Measurements from ENCODE around the gene GFRA1. TPM values are rescaled to one million over a fixed set of nuclear protein-coding genes. Genes with fewer than 3 reads are reported as not detected.
"Not testable (repeated sequence)": the region's sequence is repeated elsewhere in the genome, so short reads cannot be mapped to it uniquely, and the experiment has no call there.

Gene GFRA1
- total and polyA plus RNA-seq, 2 donors (not counting 1 experiment from before 2014, with no cell fraction given), result 6.3 to 29.6 TPM

GRCh38 chr10:116053910-116054309, 219.1 kb downstream of the GFRA1 start:
- Histone ChIP-seq H3K36me3 (ENCODE audit: control insufficient read depth, insufficient read depth, low read length) (no peaks in the 10 kb centered on the region), H3K27ac (ENCODE audit: insufficient read depth, low read length) (no peak overlapping the region), H3K9me3 (ENCODE audit: control insufficient read depth, insufficient read depth, low read depth, low read length) (no peaks in the 10 kb centered on the region), H3K4me1 (ENCODE audit: control insufficient read depth, extremely low read depth, insufficient read depth, low read length) (no peaks in the 10 kb centered on the region), H3K9ac (ENCODE audit: insufficient read depth, low read length) (no peak overlapping the region), H3K27me3 (ENCODE audit: control insufficient read depth, insufficient read depth, low read length) (no peaks in the 10 kb centered on the region), H3K79me2 (ENCODE audit: control insufficient read depth, insufficient read depth, low read length) (no peaks in the 10 kb centered on the region), H4K20me1 (ENCODE audit: control insufficient read depth, extremely low read depth, insufficient read depth, low read length) (no peaks in the 10 kb centered on the region), H3K4me2 (ENCODE audit: extremely low read depth, insufficient read depth, low read length) (no peak overlapping the region), H2AFZ (ENCODE audit: low read length) (no peak overlapping the region), H3K4me3 (replicated peaks in 1 of 4; ENCODE audit: control extremely low read depth in 1 of 4, insufficient read depth in 1 of 4, low read depth in 3 of 4, low read length in 4 of 4) (no peak overlapping the region)
- TF ChIP-seq EZH2 (IDR thresholded peaks at IDR 0.05; ENCODE audit: low read length, missing control alignments) (no peak), CTCF (conservative IDR thresholded peaks at IDR 0.05 in 1 of 2, IDR thresholded peaks at IDR 0.05 in 1 of 2; ENCODE audit: low read depth in 1 of 2, low read length in 2 of 2) (no peak)
- DNase-seq (ENCODE audit: low read depth in 2 of 2), result no peak

- not testable (repeated sequence) for H3K36me3 ChIP-seq (ENCODE audit: control insufficient read depth, insufficient read depth, low read length); H3K9ac ChIP-seq (ENCODE audit: insufficient read depth, low read length); H4K20me1 ChIP-seq (ENCODE audit: control insufficient read depth, extremely low read depth, insufficient read depth, low read length); H3K4me2 ChIP-seq (ENCODE audit: extremely low read depth, insufficient read depth, low read length); H3K27ac ChIP-seq (ENCODE audit: insufficient read depth, low read length); DNase-seq (ENCODE audit: low read depth in 2 of 2); H3K4me1 ChIP-seq (ENCODE audit: control insufficient read depth, extremely low read depth, insufficient read depth, low read length); H2AFZ ChIP-seq (ENCODE audit: low read length); H3K27me3 ChIP-seq (ENCODE audit: control insufficient read depth, insufficient read depth, low read length); H3K79me2 ChIP-seq (ENCODE audit: control insufficient read depth, insufficient read depth, low read length); H3K4me3 ChIP-seq (replicated peaks in 1 of 4; ENCODE audit: control extremely low read depth in 1 of 4, insufficient read depth in 1 of 4, low read depth in 3 of 4, low read length in 4 of 4); H3K9me3 ChIP-seq (ENCODE audit: control insufficient read depth, insufficient read depth, low read depth, low read length)
These were observed 219.8 kb downstream of the GFRA1 start for GRCh38 chr10:116053009-116053730.

GRCh38 chr10:116052522-116052921, 220.5 kb downstream of the GFRA1 start:
- not testable (repeated sequence) for H3K27me3 ChIP-seq (ENCODE audit: control insufficient read depth, insufficient read depth, low read length); H3K79me2 ChIP-seq (ENCODE audit: control insufficient read depth, insufficient read depth, low read length); H3K36me3 ChIP-seq (ENCODE audit: control insufficient read depth, insufficient read depth, low read length); H3K9ac ChIP-seq (ENCODE audit: insufficient read depth, low read length); H3K4me3 ChIP-seq (replicated peaks in 1 of 4; ENCODE audit: control extremely low read depth in 1 of 4, insufficient read depth in 1 of 4, low read depth in 3 of 4, low read length in 4 of 4); H3K9me3 ChIP-seq (ENCODE audit: control insufficient read depth, insufficient read depth, low read depth, low read length); DNase-seq (ENCODE audit: low read depth in 2 of 2); H3K4me1 ChIP-seq (ENCODE audit: control insufficient read depth, extremely low read depth, insufficient read depth, low read length); H3K27ac ChIP-seq (ENCODE audit: insufficient read depth, low read length); H2AFZ ChIP-seq (ENCODE audit: low read length); H4K20me1 ChIP-seq (ENCODE audit: control insufficient read depth, extremely low read depth, insufficient read depth, low read length); H3K4me2 ChIP-seq (ENCODE audit: extremely low read depth, insufficient read depth, low read length)

- no peak overlapping the region for H3K4me3 ChIP-seq (replicated peaks in 1 of 4; ENCODE audit: control extremely low read depth in 1 of 4, insufficient read depth in 1 of 4, low read depth in 3 of 4, low read length in 4 of 4)
- H3K4me2 ChIP-seq (ENCODE audit: extremely low read depth, insufficient read depth, low read length), result no peak overlapping the region
- H4K20me1 ChIP-seq (ENCODE audit: control insufficient read depth, extremely low read depth, insufficient read depth, low read length), result no peaks in the 10 kb centered on the region
- no peaks in the 10 kb centered on the region for H3K9me3 ChIP-seq (ENCODE audit: control insufficient read depth, insufficient read depth, low read depth, low read length)
- no peak overlapping the region for H2AFZ ChIP-seq (ENCODE audit: low read length)
- no peaks in the 10 kb centered on the region for H3K79me2 ChIP-seq (ENCODE audit: control insufficient read depth, insufficient read depth, low read length)
- no peak overlapping the region for H3K9ac ChIP-seq (ENCODE audit: insufficient read depth, low read length)
- TF ChIP-seq EZH2 (IDR thresholded peaks at IDR 0.05; ENCODE audit: low read length, missing control alignments) (no peak), CTCF (conservative IDR thresholded peaks at IDR 0.05 in 1 of 2, IDR thresholded peaks at IDR 0.05 in 1 of 2; ENCODE audit: low read depth in 1 of 2, low read length in 2 of 2) (no peak)
- H3K4me1 ChIP-seq (ENCODE audit: control insufficient read depth, extremely low read depth, insufficient read depth, low read length), result no peaks in the 10 kb centered on the region
- H3K36me3 ChIP-seq (ENCODE audit: control insufficient read depth, insufficient read depth, low read length), result no peaks in the 10 kb centered on the region
- DNase-seq (ENCODE audit: low read depth in 2 of 2), result no peak
- H3K27me3 ChIP-seq (ENCODE audit: control insufficient read depth, insufficient read depth, low read length), result no peaks in the 10 kb centered on the region
- no peak overlapping the region for H3K27ac ChIP-seq (ENCODE audit: insufficient read depth, low read length)
These were observed 223.1 kb downstream of the GFRA1 start for GRCh38 chr10:116049974-116050304.
